HCT116 (cell line): Measurements from ENCODE around the gene SERHL2. TPM values are rescaled to one million over a fixed set of nuclear protein-coding genes. Genes with fewer than 3 reads are reported as not detected.
"Not testable (repeated sequence)": the region's sequence is repeated elsewhere in the genome, so short reads cannot be mapped to it uniquely, and the experiment has no call there.

Source experiments
- ATAC-seq: fragments of 200-7000 bp; cut with Tn5 transposase; 2 replicates; pipeline ENCODE4 v1.9.1; 2020; ENCODE audit warnings: mild to moderate bottlenecking, moderate library complexity
- BruUV-seq: library from RNA; stranded (reverse); fragments of 400-500 nt; replicated peaks from 2 replicates; lab custom pipeline; 2021; lab: Mats Ljungman, UMichigan
- CTCF ChIA-PET: fragments of 300-600 bp; sonication (Branson Sonifier 250); formaldehyde crosslinking; loops from one replicate; lab custom pipeline; 2021; ENCODE audit warnings: antibody characterized with exemption; lab: Charles Lee
- POLR2A ChIA-PET: fragments of 300-600, 350-600 bp; sonication (Branson Sonifier 250); formaldehyde crosslinking; loops from one replicate; lab custom pipeline; 2021; ENCODE audit warnings: antibody characterized with exemption; lab: Charles Lee
- RAD21 ChIA-PET, 2 experiments: fragments of 300-600 bp; sonication (Branson Sonifier 250); formaldehyde crosslinking; loops; one replicate each; lab custom pipeline; 2023; ENCODE audit warnings: low total read pairs in 2 of 2; ENCODE audit not compliant: uncharacterized antibody in 2 of 2, unreplicated experiment in 2 of 2, low non-redundant PET in 1 of 2; lab: Charles Lee
- DNase-seq: peaks from one replicate; pipeline ENCODE4 v3.0.0-alpha.2; 2010; ENCODE audit warnings: low read depth, low spot score
- H2AFZ ChIP-seq: fragments of 200-600 bp; shearing (Covaris generic), sonication (generic); 2 replicates; pipeline ENCODE4 v1.6.1; 2017; ENCODE audit warnings: low read depth, mixed run types, mixed read lengths, antibody characterized with exemption, low read length; ENCODE audit not compliant: poor library complexity, severe bottlenecking
- H3K27ac ChIP-seq: 2 replicates; pipeline ENCODE4 v1.5.1; 2012; ENCODE audit warnings: low read depth, low read length
- H3K27me3 ChIP-seq: fragments of 200-600 bp; sonication (generic); 2 replicates; pipeline ENCODE4 v1.6.1; 2016; ENCODE audit warnings: mixed run types, low read length, mixed read lengths; ENCODE audit not compliant: insufficient read depth
- H3K36me3 ChIP-seq, 2 experiments: fragments of 200-500 bp in 1 of 2; fragments of 200-600 bp in 1 of 2; sonication (Bioruptor generic) in 1 of 2; sonication (generic) in 1 of 2; 2 replicates each; pipeline versions ENCODE4 v1.5.1 to v1.6.1; 2014 to 2016; ENCODE audit warnings: low read length in 2 of 2, inconsistent platforms in 1 of 2, mixed read lengths in 1 of 2, mixed run types in 1 of 2; ENCODE audit not compliant: insufficient read depth in 2 of 2, control insufficient read depth in 1 of 2
- H3K4me1 ChIP-seq, 2 experiments: fragments of 200-600 bp in 1 of 2; sonication (generic) in 1 of 2; 2 replicates each; pipeline versions ENCODE4 v1.5.1 to v1.6.1; 2012 to 2017; ENCODE audit warnings: low read length in 2 of 2, inconsistent platforms in 1 of 2, mild to moderate bottlenecking in 1 of 2, mixed read lengths in 1 of 2, mixed run types in 1 of 2, moderate library complexity in 1 of 2; ENCODE audit not compliant: insufficient read depth in 2 of 2, control insufficient read depth in 1 of 2
- H3K4me2 ChIP-seq: fragments of 200-600 bp; sonication (generic); 2 replicates; pipeline ENCODE4 v1.6.1; 2017; ENCODE audit warnings: mixed run types, low read length, mixed read lengths
- H3K4me3 ChIP-seq, 2 experiments: fragments of 200-600 bp in 1 of 2; sonication (generic) in 1 of 2; replicated peaks in 1 of 2; 2 replicates each; pipeline ENCODE4 v1.5.1; 2011 to 2016; ENCODE audit warnings: low read length in 2 of 2, control low read depth in 1 of 2, low read depth in 1 of 2, mild to moderate bottlenecking in 1 of 2, mixed read lengths in 1 of 2, mixed run types in 1 of 2
- H3K79me2 ChIP-seq: fragments of 200-600 bp; sonication (generic); 2 replicates; pipeline ENCODE4 v1.6.1; 2017; ENCODE audit warnings: mild to moderate bottlenecking, mixed run types, low read length, moderate library complexity, mixed read lengths; ENCODE audit not compliant: insufficient read depth
- H3K9ac ChIP-seq: fragments of 200-600 bp; sonication (generic); 2 replicates; pipeline ENCODE4 v1.6.1; 2016; ENCODE audit warnings: low read length, mixed read lengths
- H3K9me2 ChIP-seq: fragments of 200-600 bp; sonication (generic), shearing (Covaris generic); 2 replicates; pipeline ENCODE4 v1.6.1; 2017; ENCODE audit warnings: mixed run types, mild to moderate bottlenecking, moderate library complexity; ENCODE audit not compliant: insufficient read depth
- H3K9me3 ChIP-seq, 2 experiments: fragments of 200-500 bp in 1 of 2; fragments of 200-600 bp in 1 of 2; sonication (Bioruptor generic) in 1 of 2; sonication (generic) in 1 of 2; 2 replicates each; pipeline ENCODE4 v1.6.1; 2014 to 2017; ENCODE audit warnings: low read length in 2 of 2, mixed read lengths in 2 of 2, inconsistent platforms in 1 of 2, low read depth in 1 of 2, mild to moderate bottlenecking in 1 of 2, mixed run types in 1 of 2, moderate library complexity in 1 of 2; ENCODE audit not compliant: control insufficient read depth in 1 of 2, insufficient read depth in 1 of 2
- H4K20me1 ChIP-seq: fragments of 200-600 bp; sonication (generic), shearing (Covaris generic); 2 replicates; pipeline ENCODE4 v1.6.1; 2017; ENCODE audit warnings: mixed run types, mild to moderate bottlenecking, moderate library complexity; ENCODE audit not compliant: insufficient read depth
- ELF1 ChIP-seq: IDR thresholded peaks from 2 replicates; pipeline ENCODE4 v1.6.1; 2012; ENCODE audit warnings: low read depth, borderline replicate concordance
- FOSL1 ChIP-seq: IDR thresholded peaks from 2 replicates; pipeline ENCODE4 v1.6.1; 2012; ENCODE audit warnings: low read depth
- ZNF274 ChIP-seq: fragments of 200-500 bp; sonication (Bioruptor generic); IDR thresholded peaks from 2 replicates; pipeline ENCODE4 v1.6.1; 2014; ENCODE audit warnings: mild to moderate bottlenecking, low read depth, low read length, inconsistent platforms
- intact Hi-C: fragments of 100-400 bp; cut with micrococcal nuclease; formaldehyde crosslinking; loops from 2 replicates; pipeline ENCODE4 v1.10.0; 2022
- total RNA-seq: library from RNA; stranded (reverse); gene quantifications from one replicate; pipeline ENCODE4 v1.2.1, GENCODE V29; 2021; ENCODE audit not compliant: unreplicated experiment
- TF ChIP-seq, protein P1 (sequence below): IDR thresholded peaks from 2 replicates; pipeline ENCODE4 v1.6.1; 2012; ENCODE audit warnings: low read depth

Gene SERHL2
- total RNA-seq, 1 experiment from 2014 or later, result not detected

DNA sequence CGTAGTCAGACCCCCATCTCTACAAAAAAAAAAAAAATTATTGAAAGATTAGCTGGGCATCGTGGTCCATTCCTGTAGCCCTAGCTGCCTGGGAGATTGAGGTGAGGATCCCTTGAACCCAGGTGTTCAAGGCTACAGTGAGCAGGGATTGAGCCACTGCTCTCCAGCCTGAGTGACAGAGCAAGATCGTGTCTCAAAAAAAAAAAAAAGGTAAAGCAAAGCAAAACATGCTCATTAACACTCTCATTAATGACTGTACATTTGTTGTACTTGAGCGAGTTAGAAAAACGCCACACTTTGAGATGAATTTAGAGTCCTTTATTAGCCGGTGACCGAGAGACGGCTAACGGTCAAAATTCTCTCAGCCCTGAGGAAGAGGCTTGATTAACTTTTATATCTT, 6.2 kb upstream of the SERHL2 start (continued):
- TF ChIP-seq, protein P1, sequence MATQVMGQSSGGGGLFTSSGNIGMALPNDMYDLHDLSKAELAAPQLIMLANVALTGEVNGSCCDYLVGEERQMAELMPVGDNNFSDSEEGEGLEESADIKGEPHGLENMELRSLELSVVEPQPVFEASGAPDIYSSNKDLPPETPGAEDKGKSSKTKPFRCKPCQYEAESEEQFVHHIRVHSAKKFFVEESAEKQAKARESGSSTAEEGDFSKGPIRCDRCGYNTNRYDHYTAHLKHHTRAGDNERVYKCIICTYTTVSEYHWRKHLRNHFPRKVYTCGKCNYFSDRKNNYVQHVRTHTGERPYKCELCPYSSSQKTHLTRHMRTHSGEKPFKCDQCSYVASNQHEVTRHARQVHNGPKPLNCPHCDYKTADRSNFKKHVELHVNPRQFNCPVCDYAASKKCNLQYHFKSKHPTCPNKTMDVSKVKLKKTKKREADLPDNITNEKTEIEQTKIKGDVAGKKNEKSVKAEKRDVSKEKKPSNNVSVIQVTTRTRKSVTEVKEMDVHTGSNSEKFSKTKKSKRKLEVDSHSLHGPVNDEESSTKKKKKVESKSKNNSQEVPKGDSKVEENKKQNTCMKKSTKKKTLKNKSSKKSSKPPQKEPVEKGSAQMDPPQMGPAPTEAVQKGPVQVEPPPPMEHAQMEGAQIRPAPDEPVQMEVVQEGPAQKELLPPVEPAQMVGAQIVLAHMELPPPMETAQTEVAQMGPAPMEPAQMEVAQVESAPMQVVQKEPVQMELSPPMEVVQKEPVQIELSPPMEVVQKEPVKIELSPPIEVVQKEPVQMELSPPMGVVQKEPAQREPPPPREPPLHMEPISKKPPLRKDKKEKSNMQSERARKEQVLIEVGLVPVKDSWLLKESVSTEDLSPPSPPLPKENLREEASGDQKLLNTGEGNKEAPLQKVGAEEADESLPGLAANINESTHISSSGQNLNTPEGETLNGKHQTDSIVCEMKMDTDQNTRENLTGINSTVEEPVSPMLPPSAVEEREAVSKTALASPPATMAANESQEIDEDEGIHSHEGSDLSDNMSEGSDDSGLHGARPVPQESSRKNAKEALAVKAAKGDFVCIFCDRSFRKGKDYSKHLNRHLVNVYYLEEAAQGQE, result no peak
- TF ChIP-seq ZNF274 (no peak), FOSL1 (no peak), ELF1 (no peak)

DNA sequence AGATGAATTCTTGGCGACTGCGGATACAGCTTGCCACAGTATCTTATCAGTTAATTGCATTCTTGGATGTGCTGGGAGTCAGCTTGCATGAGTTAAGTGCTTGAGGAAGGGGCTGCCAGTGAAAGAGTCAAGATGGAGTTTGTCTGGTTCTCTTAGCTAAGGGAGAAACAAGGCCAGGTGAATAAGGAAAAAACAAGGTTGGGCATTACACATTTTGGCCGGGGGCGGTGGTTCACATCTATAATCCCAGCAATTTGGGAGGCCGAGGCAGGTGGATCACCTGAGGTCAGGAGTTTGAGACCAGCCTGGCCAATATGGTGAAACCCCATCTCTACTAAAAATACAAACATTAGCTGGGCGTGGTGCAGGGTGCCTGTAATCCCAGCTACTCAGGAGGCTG, 5.6 kb upstream of the SERHL2 start:
- BruUV-seq, intact Hi-C loops, H3K9me3 ChIP-seq, H3K27me3 ChIP-seq, H3K4me2 ChIP-seq, H2AFZ ChIP-seq, H3K36me3 ChIP-seq, DNase-seq, ATAC-seq, H4K20me1 ChIP-seq, POLR2A ChIA-PET, H3K79me2 ChIP-seq, CTCF ChIA-PET, H3K4me3 ChIP-seq, H3K9me2 ChIP-seq, RAD21 ChIA-PET, H3K4me1 ChIP-seq, H3K9ac ChIP-seq, H3K27ac ChIP-seq: not testable (repeated sequence)
